Common myeloid progenitor, CD34-positive (primary cell): ENCODE data around the gene NDFIP2.

Source experiments
- CTCF ChIA-PET: fragments of 350-600 bp; sonication (Branson Sonifier 250); formaldehyde crosslinking; loops from one replicate; lab custom pipeline; 2021; ENCODE audit warnings: antibody characterized with exemption; lab: Charles Lee
- POLR2A ChIA-PET: fragments of 350-600 bp; sonication (Branson Sonifier 250); formaldehyde crosslinking; loops from one replicate; lab custom pipeline; 2021; ENCODE audit warnings: antibody characterized with exemption; lab: Charles Lee
- DNase-seq, 3 donors: peaks; one replicate each; pipeline versions ENCODE4 v3.0.0 to v3.0.0-alpha.2; 2013
- H3K27ac ChIP-seq, 2 experiments: 1 replicate in 1 of 2; 2 replicates in 1 of 2; pipeline ENCODE4 v1.7.0; 2013; ENCODE audit warnings: inconsistent platforms in 2 of 2, low read length in 2 of 2, mild to moderate bottlenecking in 2 of 2, low read depth in 1 of 2, moderate library complexity in 1 of 2; ENCODE audit not compliant: severe bottlenecking in 2 of 2, insufficient read depth in 1 of 2, poor library complexity in 1 of 2
- H3K27me3 ChIP-seq, 5 experiments: replicated peaks in 2 of 5; 1 replicate in 3 of 5; 2 replicates in 2 of 5; pipeline versions ENCODE4 v1.6.1 to v1.7.0; 2013; ENCODE audit warnings: low read length in 4 of 5, mild to moderate bottlenecking in 2 of 5, moderate library complexity in 2 of 5, inconsistent platforms in 1 of 5; ENCODE audit not compliant: insufficient read depth in 5 of 5, control insufficient read depth in 4 of 5
- H3K36me3 ChIP-seq, 4 experiments: 1 replicate in 2 of 4; 2 replicates in 2 of 4; pipeline versions ENCODE4 v1.6.1 to v1.7.0; 2013; ENCODE audit warnings: low read length in 3 of 4, control low read depth in 1 of 4, mild to moderate bottlenecking in 1 of 4; ENCODE audit not compliant: control insufficient read depth in 4 of 4, insufficient read depth in 4 of 4
- H3K4me1 ChIP-seq, 4 experiments: 1 replicate in 3 of 4; 2 replicates in 1 of 4; pipeline versions ENCODE4 v1.6.1 to v1.7.1; 2013; ENCODE audit warnings: low read length in 3 of 4, mild to moderate bottlenecking in 3 of 4, control low read depth in 1 of 4, inconsistent platforms in 1 of 4, moderate library complexity in 1 of 4; ENCODE audit not compliant: control insufficient read depth in 4 of 4, insufficient read depth in 4 of 4; ENCODE audit errors: control extremely low read depth in 1 of 4
- H3K4me3 ChIP-seq, 7 experiments: 1 replicate in 4 of 7; 2 replicates in 3 of 7; pipeline versions ENCODE4 v1.5.1 to v1.7.0; 2013; ENCODE audit warnings: mild to moderate bottlenecking in 7 of 7, low read length in 6 of 7, moderate library complexity in 6 of 7, inconsistent platforms in 2 of 7, low read depth in 2 of 7, control low read depth in 1 of 7; ENCODE audit not compliant: insufficient read depth in 4 of 7, control insufficient read depth in 1 of 7; ENCODE audit errors: extremely low read depth in 1 of 7
- H3K9me3 ChIP-seq, 5 experiments: 1 replicate in 4 of 5; 2 replicates in 1 of 5; pipeline versions ENCODE4 v1.6.1 to v1.7.1; 2013; ENCODE audit warnings: low read length in 4 of 5, mild to moderate bottlenecking in 2 of 5, inconsistent platforms in 1 of 5, low read depth in 1 of 5, moderate library complexity in 1 of 5; ENCODE audit not compliant: control insufficient read depth in 4 of 5, insufficient read depth in 2 of 5; ENCODE audit errors: control extremely low read depth in 1 of 5
- WGBS: methylation state at CpG from one replicate; pipeline ENCODE4 v1.1.5; 2013; ENCODE audit not compliant: insufficient coverage; 5-methylcytosine and 5-hydroxymethylcytosine counted together

NDFIP2 gene

DNA sequence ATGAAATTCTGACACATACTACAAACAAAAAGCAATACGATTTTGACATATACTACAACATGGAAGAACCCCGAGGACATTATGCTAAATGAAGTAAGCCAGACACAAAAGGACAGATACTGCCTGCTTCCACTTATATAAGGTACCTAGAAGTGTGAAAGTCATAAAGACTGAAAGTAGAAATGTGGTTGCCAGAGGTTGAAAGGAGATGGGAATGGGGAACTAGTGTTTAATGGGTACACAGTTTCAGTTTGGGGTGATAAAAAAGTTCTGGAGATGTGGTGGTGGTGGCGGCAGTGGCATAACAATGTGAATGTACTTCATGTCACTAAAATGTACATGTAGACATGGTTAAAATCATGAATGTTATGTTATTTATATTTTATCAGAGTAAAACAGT is 12.1 kb upstream of the NDFIP2 start:
- CTCF ChIA-PET = interaction anchor here (0.6 kb wide), 1 partner anchor 23 kb away, joined by 3 read pairs; no protein-coding TSS in a partner anchor
- H3K27ac ChIP-seq = no peak overlapping the region
- WGBS = 92% methylated on average over 2 of the region's 3 CpGs
- peaks cover 0 to 3% (median 1%) of the 10 kb centered on the region in 5 experiments for H3K27me3 ChIP-seq
- H3K9me3 ChIP-seq = no peaks in the 10 kb centered on the region
- no peaks in the 10 kb centered on the region for H3K4me1 ChIP-seq
- no peak overlapping the region for H3K4me3 ChIP-seq
- DNase-seq = no peak
- H3K36me3 ChIP-seq = no peaks in the 10 kb centered on the region
- POLR2A ChIA-PET = interaction anchor here (0.6 kb wide), 1 partner anchor 867 kb away, joined by 4 read pairs; no protein-coding TSS in a partner anchor

DNA sequence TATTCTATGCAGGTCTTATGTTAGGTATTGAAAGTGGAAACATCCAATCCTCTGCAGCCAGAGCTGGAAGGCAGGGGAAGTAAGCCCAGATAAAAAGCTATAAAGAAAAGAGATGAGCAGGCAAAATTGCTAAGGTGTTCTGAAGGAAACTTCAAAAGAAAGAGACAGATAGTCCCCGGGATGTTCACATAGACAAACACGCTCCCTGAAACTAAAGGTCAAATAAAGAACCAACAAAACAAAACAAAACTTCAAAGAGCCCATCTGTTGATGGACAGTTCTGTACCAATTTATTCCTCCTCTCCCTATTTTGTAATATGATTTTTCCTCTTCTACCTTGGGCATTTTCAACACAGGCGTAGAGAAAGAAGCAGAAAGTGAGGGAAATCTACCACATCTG is 11.3 kb upstream of the NDFIP2 start:
- no peak for DNase-seq
- Histone ChIP-seq H3K9me3 (no peaks in the 10 kb centered on the region), H3K4me3 (no peak overlapping the region), H3K4me1 (no peaks in the 10 kb centered on the region), H3K27ac (no peak overlapping the region), H3K36me3 (no peaks in the 10 kb centered on the region), H3K27me3 (peaks cover 0 to 3% (median 1%) of the 10 kb centered on the region in 5 experiments)
- WGBS = 100% methylated on average over 1 of the region's 3 CpGs
- ChIA-PET CTCF (no interaction called here), POLR2A (interaction anchor here (0.6 kb wide), 1 partner anchor 866 kb away, joined by 4 read pairs; no protein-coding TSS in a partner anchor)

DNA sequence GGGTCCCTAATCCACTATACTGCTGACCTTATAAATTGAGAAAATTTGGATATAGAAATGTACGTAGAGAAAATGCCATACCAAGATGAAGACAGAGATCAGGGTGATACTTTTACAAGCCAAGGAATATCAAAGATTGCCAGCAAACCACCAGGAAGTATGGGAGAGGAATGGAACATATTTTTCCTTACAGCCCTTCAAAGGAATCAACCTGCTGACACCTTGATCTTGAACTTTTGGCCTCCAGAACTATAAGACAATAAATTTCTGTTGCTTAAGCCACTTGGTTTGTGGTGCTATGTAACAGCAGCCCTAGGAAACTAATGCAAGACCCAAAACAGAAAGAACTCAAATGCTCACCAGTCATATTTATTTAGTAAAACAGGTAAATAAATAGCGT is 10.3 kb upstream of the NDFIP2 start:
- Histone ChIP-seq H3K27me3 (peaks cover 0 to 4% (median 2%) of the 10 kb centered on the region in 5 experiments), H3K9me3 (peaks cover 0 to 1% (median 0%) of the 10 kb centered on the region in 5 experiments), H3K4me1 (no peaks in the 10 kb centered on the region), H3K4me3 (no peak overlapping the region), H3K36me3 (no peaks in the 10 kb centered on the region), H3K27ac (no peak overlapping the region)
- ChIA-PET CTCF (no interaction called here), POLR2A (no interaction called here)
- WGBS = no CpG with 5 or more reads among the region's 2 CpGs
- DNase-seq = no peak

DNA sequence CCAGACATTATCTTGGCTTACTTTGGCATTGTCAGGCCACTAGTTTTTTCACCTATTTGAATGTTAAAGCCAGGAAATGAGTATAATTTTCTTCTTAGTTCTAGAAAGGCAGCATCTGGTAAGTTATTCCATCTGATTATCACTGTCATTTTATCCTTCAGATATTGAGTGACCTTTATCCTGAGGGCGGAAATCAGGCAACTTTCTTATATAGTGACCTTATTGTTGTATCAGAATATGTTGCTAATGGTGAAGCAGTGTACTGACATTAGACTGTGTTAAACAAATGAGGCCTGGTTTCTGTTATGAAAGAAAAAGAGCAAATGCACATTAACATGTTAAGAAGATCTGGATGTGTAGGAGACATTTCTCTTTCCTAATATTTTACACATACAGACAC is 5.4 kb upstream of the NDFIP2 start:
- Histone ChIP-seq H3K36me3 (no peaks in the 10 kb centered on the region), H3K4me3 (no peak overlapping the region), H3K9me3 (peaks cover 0 to 1% (median 0%) of the 10 kb centered on the region in 5 experiments), H3K4me1 (no peaks in the 10 kb centered on the region), H3K27ac (no peak overlapping the region), H3K27me3 (peaks cover 3 to 32% (median 25%) of the 10 kb centered on the region in 5 experiments)
- ChIA-PET POLR2A (no interaction called here), CTCF (no interaction called here)
- WGBS = no CpG with 5 or more reads among the region's 1 CpG
- DNase-seq = no peak

DNA sequence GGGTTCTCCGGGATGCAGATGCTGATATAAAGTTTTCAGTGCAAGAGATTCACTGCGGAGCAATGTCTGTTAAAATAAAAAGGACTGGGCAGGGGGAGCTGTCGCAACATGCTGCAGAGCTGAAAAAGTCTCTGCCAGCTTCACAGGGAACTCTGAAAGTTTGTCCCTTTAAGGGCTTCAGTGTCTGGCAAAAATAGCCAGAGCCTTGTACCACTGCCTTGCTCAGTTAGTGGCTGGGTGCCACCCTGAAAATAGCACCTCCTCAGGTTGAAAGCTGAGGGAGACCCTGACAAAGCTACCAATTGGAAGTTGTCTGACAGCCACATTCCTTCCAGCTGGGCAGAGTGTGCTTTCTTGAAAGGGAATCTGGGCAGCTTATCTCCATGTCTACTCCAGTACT is 3.0 kb upstream of the NDFIP2 start:
- Histone ChIP-seq H3K36me3 (no peaks in the 10 kb centered on the region), H3K27me3 (peaks cover 3 to 52% (median 26%) of the 10 kb centered on the region in 5 experiments), H3K9me3 (peaks cover 0 to 1% (median 0%) of the 10 kb centered on the region in 5 experiments), H3K4me1 (peaks cover 12 to 21% (median 18%) of the 10 kb centered on the region in 4 experiments), H3K4me3 (no peak overlapping the region), H3K27ac (no peak overlapping the region)
- POLR2A ChIA-PET = no interaction called here
- CTCF ChIA-PET = interaction anchor here (1.6 kb wide), 1 partner anchor 53 kb away, joined by 7 read pairs; no protein-coding TSS in a partner anchor
- WGBS = 74% methylated on average over 3 of the region's 3 CpGs
- DNase-seq = no peak

DNA sequence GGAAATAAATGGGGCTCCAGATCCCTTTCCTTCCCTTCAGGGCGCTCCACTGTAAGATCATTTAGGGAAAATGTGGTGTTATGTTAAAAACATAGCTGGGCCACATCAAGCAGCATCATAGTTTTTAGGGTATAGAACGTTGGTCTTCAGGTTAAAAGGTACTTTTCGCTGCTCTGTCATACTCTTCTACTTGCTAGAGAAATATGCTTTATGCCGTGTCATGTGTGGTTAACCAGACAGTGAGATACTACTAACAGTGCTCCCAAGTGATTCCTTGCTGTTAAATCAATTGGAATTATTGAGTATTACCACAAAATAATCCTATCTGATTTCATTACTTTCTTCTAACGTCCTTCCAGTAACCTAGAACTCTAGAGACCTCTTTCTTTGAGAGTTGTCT is 1.1 kb upstream of the NDFIP2 start:
- Histone ChIP-seq H3K4me3 (no peak overlapping the region), H3K4me1 (peaks cover 12 to 24% (median 18%) of the 10 kb centered on the region in 4 experiments), H3K27ac (no peak overlapping the region), H3K27me3 (peaks cover 10 to 69% (median 37%) of the 10 kb centered on the region in 5 experiments), H3K9me3 (peaks cover 0 to 1% (median 0%) of the 10 kb centered on the region in 5 experiments), H3K36me3 (no peaks in the 10 kb centered on the region)
- ChIA-PET POLR2A (no interaction called here), CTCF (interaction anchor here (1.5 to 3.8 kb wide), 3 partner anchors 23 to 61 kb away, joined by 3 to 14 read pairs (median 5); no protein-coding TSS in a partner anchor)
- 50% methylated on average over 1 of the region's 5 CpGs for WGBS
- DNase-seq = peak in 2 of 3 donors; percentile 58 to 69

DNA sequence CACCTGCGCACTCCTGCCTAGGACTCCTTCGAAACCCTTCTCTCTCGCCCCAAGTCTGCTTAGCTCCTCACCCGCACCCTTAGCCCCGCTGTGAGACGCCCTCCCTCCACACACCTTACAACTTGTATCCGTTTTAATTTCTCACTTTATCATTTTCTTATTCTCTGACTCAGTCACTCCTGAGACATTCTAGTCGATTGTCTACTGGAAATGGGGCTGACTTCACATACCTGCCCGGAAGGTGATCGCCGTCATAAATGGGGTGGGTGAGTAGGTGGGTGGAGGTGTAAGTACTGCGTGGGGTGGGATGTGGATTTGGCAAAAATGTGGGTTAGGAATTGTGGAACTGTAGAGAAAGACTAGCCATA is 714 bp downstream of the NDFIP2 start:
- H3K36me3 ChIP-seq = no peaks in the 10 kb centered on the region
- 0% methylated on average over 9 of the region's 12 CpGs for whole genome bisulfite sequencing
- H3K4me3 ChIP-seq = peak overlapping the region; percentile 40 to 85 (median 70)
- no peaks in the 10 kb centered on the region for H3K9me3 ChIP-seq
- POLR2A ChIA-PET = interaction anchor here (0.7 kb wide), 1 partner anchor 1528 kb away, joined by 4 read pairs; no protein-coding TSS in a partner anchor
- H3K4me1 ChIP-seq = peaks cover 12 to 24% (median 18%) of the 10 kb centered on the region in 4 experiments
- CTCF ChIA-PET = interaction anchor here (0.7 to 3.8 kb wide), 5 partner anchors 21 to 59 kb away, joined by 3 to 14 read pairs (median 3); no protein-coding TSS in a partner anchor
- peak overlapping the region in 1 of 2 experiments; percentile 43 for H3K27ac ChIP-seq
- peaks cover 13 to 79% (median 44%) of the 10 kb centered on the region in 5 experiments for H3K27me3 ChIP-seq
- peak in 2 of 3 donors; percentile 22 to 34 for DNase-seq
